A549 (cell line): ENCODE measurements around the gene GNG12.

Experiments used
- BCL3 ChIP-seq: fragments of >200 bp; sonication (Bioruptor Twin); formaldehyde crosslinking; IDR thresholded peaks from 3 replicates; pipeline ENCODE4 v1.6.1; 2016
- CEBPB ChIP-seq, 2 experiments: fragments of >200 bp in 1 of 2; sonication (Bioruptor Twin) in 1 of 2; formaldehyde crosslinking in 1 of 2; IDR thresholded peaks; 2 replicates each; pipeline ENCODE4 v1.6.1; 2012 to 2016
- CHD4 ChIP-seq: fragments of 200-600 bp; sonication (generic); IDR thresholded peaks from 2 replicates; pipeline ENCODE4 v1.6.1; 2016; ENCODE audit warnings: antibody characterized with exemption, mild to moderate bottlenecking, borderline replicate concordance
- CTCF ChIP-seq: fragments of >200 bp; sonication (Bioruptor Twin); formaldehyde crosslinking; IDR thresholded peaks from 3 replicates; pipeline ENCODE4 v1.5.1; 2016
- E2F6 ChIP-seq: IDR thresholded peaks from 2 replicates; pipeline ENCODE4 v1.6.1; 2012; ENCODE audit warnings: low read depth, borderline replicate concordance
- EHF ChIP-seq: fragments of 250-450 bp; sonication (Bioruptor Pico); IDR thresholded peaks from 2 replicates; pipeline ENCODE4 v1.5.0; 2020; ENCODE audit warnings: mild to moderate bottlenecking
- EP300 ChIP-seq, 2 experiments: fragments of >200 bp; sonication (Bioruptor Twin); formaldehyde crosslinking; IDR thresholded peaks; 2 replicates in 1 of 2; 3 replicates in 1 of 2; pipeline ENCODE4 v1.6.1; 2016 to 2017
- HOXA7 ChIP-seq: fragments of 250-450 bp; sonication (Bioruptor Pico); IDR thresholded peaks from 2 replicates; pipeline ENCODE4 v1.5.0; 2020; ENCODE audit warnings: mild to moderate bottlenecking, moderate library complexity
- JUN ChIP-seq, 2 experiments: fragments of >200 bp; sonication (Bioruptor Twin); formaldehyde crosslinking; IDR thresholded peaks; 2 replicates in 1 of 2; 3 replicates in 1 of 2; pipeline ENCODE4 v1.6.1; 2016 to 2017
- MAZ ChIP-seq: fragments of 150-350 bp; IDR thresholded peaks from 2 replicates; pipeline ENCODE4 v1.6.1; 2014; ENCODE audit warnings: antibody characterized with exemption, low read depth, low read length, borderline replicate concordance
- PHF8 ChIP-seq: fragments of 200-600 bp; sonication (generic); IDR thresholded peaks from 2 replicates; pipeline ENCODE4 v1.6.1; 2016; ENCODE audit warnings: low read depth, mild to moderate bottlenecking, antibody characterized with exemption, moderate library complexity, borderline replicate concordance
- RFX5 ChIP-seq: fragments of 450-650 bp; IDR thresholded peaks from 2 replicates; pipeline ENCODE4 v1.7.1; 2014; ENCODE audit warnings: antibody characterized with exemption, mild to moderate bottlenecking, moderate library complexity
- TF ChIP-seq, protein P1 (sequence below): fragments of 200-600 bp; sonication (generic); IDR thresholded peaks from 2 replicates; pipeline ENCODE4 v1.6.1; 2016; ENCODE audit warnings: antibody characterized with exemption, mild to moderate bottlenecking, moderate library complexity
- TF ChIP-seq, protein P2 (sequence below): IDR thresholded peaks from 2 replicates; pipeline ENCODE4 v1.6.1; 2012

GRCh38 chr1:67684526-67685066, 148.7 kb downstream of the GNG12 start:
- TF ChIP-seq CTCF, result no peak
- TF ChIP-seq JUN (IDR thresholded peaks at IDR 0.05), result no peak
- TF ChIP-seq CHD4, result no peak
- TF ChIP-seq BCL3, result no peak
- TF ChIP-seq PHF8, result no peak
- TF ChIP-seq RFX5, result no peak
- TF ChIP-seq EP300 (IDR thresholded peaks at IDR 0.05), result no peak
- TF ChIP-seq, protein P1, sequence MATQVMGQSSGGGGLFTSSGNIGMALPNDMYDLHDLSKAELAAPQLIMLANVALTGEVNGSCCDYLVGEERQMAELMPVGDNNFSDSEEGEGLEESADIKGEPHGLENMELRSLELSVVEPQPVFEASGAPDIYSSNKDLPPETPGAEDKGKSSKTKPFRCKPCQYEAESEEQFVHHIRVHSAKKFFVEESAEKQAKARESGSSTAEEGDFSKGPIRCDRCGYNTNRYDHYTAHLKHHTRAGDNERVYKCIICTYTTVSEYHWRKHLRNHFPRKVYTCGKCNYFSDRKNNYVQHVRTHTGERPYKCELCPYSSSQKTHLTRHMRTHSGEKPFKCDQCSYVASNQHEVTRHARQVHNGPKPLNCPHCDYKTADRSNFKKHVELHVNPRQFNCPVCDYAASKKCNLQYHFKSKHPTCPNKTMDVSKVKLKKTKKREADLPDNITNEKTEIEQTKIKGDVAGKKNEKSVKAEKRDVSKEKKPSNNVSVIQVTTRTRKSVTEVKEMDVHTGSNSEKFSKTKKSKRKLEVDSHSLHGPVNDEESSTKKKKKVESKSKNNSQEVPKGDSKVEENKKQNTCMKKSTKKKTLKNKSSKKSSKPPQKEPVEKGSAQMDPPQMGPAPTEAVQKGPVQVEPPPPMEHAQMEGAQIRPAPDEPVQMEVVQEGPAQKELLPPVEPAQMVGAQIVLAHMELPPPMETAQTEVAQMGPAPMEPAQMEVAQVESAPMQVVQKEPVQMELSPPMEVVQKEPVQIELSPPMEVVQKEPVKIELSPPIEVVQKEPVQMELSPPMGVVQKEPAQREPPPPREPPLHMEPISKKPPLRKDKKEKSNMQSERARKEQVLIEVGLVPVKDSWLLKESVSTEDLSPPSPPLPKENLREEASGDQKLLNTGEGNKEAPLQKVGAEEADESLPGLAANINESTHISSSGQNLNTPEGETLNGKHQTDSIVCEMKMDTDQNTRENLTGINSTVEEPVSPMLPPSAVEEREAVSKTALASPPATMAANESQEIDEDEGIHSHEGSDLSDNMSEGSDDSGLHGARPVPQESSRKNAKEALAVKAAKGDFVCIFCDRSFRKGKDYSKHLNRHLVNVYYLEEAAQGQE, result no peak
- TF ChIP-seq HOXA7 (CRISPR knock-in tag), result no peak
- TF ChIP-seq MAZ, result no peak
- no peak for TF ChIP-seq CEBPB (IDR thresholded peaks at IDR 0.05)
- TF ChIP-seq, protein P2, sequence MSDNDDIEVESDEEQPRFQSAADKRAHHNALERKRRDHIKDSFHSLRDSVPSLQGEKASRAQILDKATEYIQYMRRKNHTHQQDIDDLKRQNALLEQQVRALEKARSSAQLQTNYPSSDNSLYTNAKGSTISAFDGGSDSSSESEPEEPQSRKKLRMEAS, result no peak
- TF ChIP-seq E2F6, result no peak
- no peak for TF ChIP-seq EHF (CRISPR knock-in tag)
